SK-N-SH (cell line): ENCODE measurements around the gene CKM. TPM values are rescaled to one million over a fixed set of nuclear protein-coding genes. Genes with fewer than 3 reads are reported as not detected.

Experiments
- CTCF ChIA-PET: fragments of 300-600, 350-600 bp; formaldehyde crosslinking; extraction: SDS; loops from one replicate; lab custom pipeline; 2021; lab: Yijun Ruan, JAX
- POLR2A ChIA-PET: fragments of 350-600 bp; sonication (Branson Sonifier 250); formaldehyde crosslinking; extraction: SDS; loops from one replicate; lab custom pipeline; 2020; ENCODE audit warnings: antibody characterized with exemption, inconsistent platforms; lab: Yijun Ruan, JAX
- DNase-seq: peaks from one replicate; pipeline ENCODE4 v3.0.0; 2012
- H2AFZ ChIP-seq: fragments of 200-600 bp; sonication (generic); 2 replicates; pipeline ENCODE4 v1.8.1; 2016; ENCODE audit warnings: antibody characterized with exemption, mild to moderate bottlenecking, low read depth
- H3F3A ChIP-seq: fragments of 200-600 bp; sonication (generic); replicated peaks from 2 replicates; pipeline ENCODE3; 2016; ENCODE audit warnings: antibody characterized with exemption, mild to moderate bottlenecking; ENCODE audit not compliant: insufficient read depth
- H3K27ac ChIP-seq, 2 experiments: fragments of 200-500 bp in 1 of 2; fragments of 200-600 bp in 1 of 2; sonication (Bioruptor generic) in 1 of 2; sonication (generic), shearing (Covaris generic) in 1 of 2; 2 replicates each; pipeline versions ENCODE4 v1.5.1 to v1.6.1; 2014 to 2016; ENCODE audit warnings: low read depth in 2 of 2, inconsistent platforms in 1 of 2, low read length in 1 of 2, mild to moderate bottlenecking in 1 of 2, mixed read lengths in 1 of 2
- H3K27me3 ChIP-seq: fragments of 200-600 bp; sonication (generic), shearing (Covaris generic); 2 replicates; pipeline ENCODE4 v1.6.1; 2016; ENCODE audit warnings: mixed run types; ENCODE audit not compliant: insufficient read depth
- H3K36me3 ChIP-seq, 2 experiments: fragments of 200-500 bp in 1 of 2; fragments of 200-600 bp in 1 of 2; sonication (Bioruptor generic) in 1 of 2; sonication (generic) in 1 of 2; replicated peaks in 1 of 2; 2 replicates each; pipeline versions ENCODE3 to v1.5.1; 2014 to 2016; ENCODE audit warnings: low read length in 1 of 2, mild to moderate bottlenecking in 1 of 2; ENCODE audit not compliant: insufficient read depth in 2 of 2, control insufficient read depth in 1 of 2
- H3K4me1 ChIP-seq, 2 experiments: fragments of 200-500 bp in 1 of 2; fragments of 200-600 bp in 1 of 2; sonication (Bioruptor generic) in 1 of 2; sonication (generic), shearing (Covaris generic) in 1 of 2; 2 replicates each; pipeline versions ENCODE4 v1.5.1 to v1.6.1; 2014 to 2016; ENCODE audit warnings: low read depth in 1 of 2, low read length in 1 of 2, mixed run types in 1 of 2; ENCODE audit not compliant: insufficient read depth in 2 of 2, control insufficient read depth in 1 of 2
- H3K4me2 ChIP-seq: fragments of 200-600 bp; sonication (generic), shearing (Covaris generic); 2 replicates; pipeline ENCODE4 v1.6.1; 2017; ENCODE audit warnings: mixed run types
- H3K4me3 ChIP-seq, 2 experiments: fragments of 200-500 bp in 1 of 2; fragments of 200-600 bp in 1 of 2; sonication (Bioruptor generic) in 1 of 2; sonication (generic), shearing (Covaris generic) in 1 of 2; 2 replicates each; pipeline versions ENCODE4 v1.5.1 to v1.8.1; 2014 to 2016; ENCODE audit warnings: low read depth in 2 of 2, inconsistent platforms in 1 of 2, low read length in 1 of 2, mild to moderate bottlenecking in 1 of 2, mixed read lengths in 1 of 2, moderate library complexity in 1 of 2
- H3K79me2 ChIP-seq: fragments of 200-600 bp; sonication (generic); 2 replicates; pipeline ENCODE4 v1.8.1; 2017; ENCODE audit warnings: mild to moderate bottlenecking; ENCODE audit not compliant: insufficient read depth
- H3K9ac ChIP-seq: fragments of 200-600 bp; sonication (generic); 2 replicates; pipeline ENCODE4 v1.6.1; 2017; ENCODE audit warnings: mixed run types
- H3K9me2 ChIP-seq: fragments of 200-600 bp; sonication (generic); 2 replicates; pipeline ENCODE4 v1.6.1; 2017; ENCODE audit warnings: mixed run types
- H3K9me3 ChIP-seq: fragments of 200-600 bp; sonication (generic); 2 replicates; pipeline ENCODE4 v1.6.1; 2017; ENCODE audit warnings: mixed run types, mild to moderate bottlenecking, moderate library complexity
- H4K20me1 ChIP-seq: fragments of 200-600 bp; sonication (generic); 2 replicates; pipeline ENCODE4 v1.6.1; 2017; ENCODE audit warnings: mild to moderate bottlenecking, mixed run types; ENCODE audit not compliant: insufficient read depth
- EP300 ChIP-seq, 2 experiments: IDR thresholded peaks; 2 replicates each; pipeline versions ENCODE4 v1.4.0 to v1.6.1; 2012; ENCODE audit warnings: borderline replicate concordance in 1 of 2, low read depth in 1 of 2, low read length in 1 of 2
- EZH2phosphoT487 ChIP-seq: fragments of 200-600 bp; sonication (generic); IDR thresholded peaks from 2 replicates; pipeline ENCODE4 v1.6.1; 2017; ENCODE audit warnings: low read depth, mixed run types, mild to moderate bottlenecking, antibody characterized with exemption, moderate library complexity, borderline replicate concordance
- FOXJ3 ChIP-seq: sonication (generic); formaldehyde crosslinking; IDR thresholded peaks from 2 replicates; pipeline ENCODE4 v1.5.1; 2020; ENCODE audit warnings: mild to moderate bottlenecking, missing genetic modification reagents
- FOXM1 ChIP-seq: IDR thresholded peaks from 2 replicates; pipeline ENCODE4 v1.4.0; 2012; ENCODE audit warnings: low read depth, mild to moderate bottlenecking
- JUND ChIP-seq: IDR thresholded peaks from 2 replicates; pipeline ENCODE4 v1.4.0; 2012
- NFIC ChIP-seq: IDR thresholded peaks from 2 replicates; pipeline ENCODE4 v1.4.0; 2012; ENCODE audit warnings: borderline replicate concordance
- POLR2AphosphoS5 ChIP-seq: IDR thresholded peaks from 2 replicates; pipeline ENCODE4 v1.6.1; 2012; ENCODE audit warnings: low read depth, low read length
- RAD21 ChIP-seq: IDR thresholded peaks from 2 replicates; pipeline ENCODE4 v1.6.1; 2012; ENCODE audit warnings: mild to moderate bottlenecking, low read length
- RCOR1 ChIP-seq: fragments of 150-350 bp; IDR thresholded peaks from 2 replicates; pipeline ENCODE4 v1.6.1; 2017; ENCODE audit warnings: antibody characterized with exemption, low read length
- RXRA ChIP-seq: IDR thresholded peaks from 2 replicates; pipeline ENCODE4 v1.4.0; 2012; ENCODE audit warnings: low read depth, mild to moderate bottlenecking, borderline replicate concordance
- SIN3A ChIP-seq: IDR thresholded peaks from 2 replicates; pipeline ENCODE4 v1.6.1; 2012; ENCODE audit warnings: low read depth, mild to moderate bottlenecking, low read length, moderate library complexity, borderline replicate concordance
- YY1 ChIP-seq: IDR thresholded peaks from 2 replicates; pipeline ENCODE4 v1.4.0; 2012; ENCODE audit warnings: low read depth, mild to moderate bottlenecking
- WGBS: methylation state at CpG from one replicate; pipeline ENCODE4 v1.1.6; 2017; ENCODE audit warnings: low lambda C conversion rate; 5-methylcytosine and 5-hydroxymethylcytosine counted together
- polyA plus RNA-seq, 3 experiments: library from polyadenylated mRNA; depleted of rRNA; stranded (reverse); fragments of >200 nt; gene quantifications; 2 replicates each; pipeline ENCODE4 v1.2.3, GENCODE V29; 2012
- TF ChIP-seq, protein P1 (sequence below): fragments of 200-600 bp; sonication (generic); IDR thresholded peaks from 2 replicates; pipeline ENCODE4 v1.6.1; 2017; ENCODE audit warnings: antibody characterized with exemption, mild to moderate bottlenecking, moderate library complexity
- TF ChIP-seq, protein P2 (sequence below): fragments of 150-350 bp; IDR thresholded peaks from 2 replicates; pipeline ENCODE4 v1.6.1; 2016; ENCODE audit warnings: mild to moderate bottlenecking, low read depth, low read length
- TF ChIP-seq, protein P3 (sequence below): IDR thresholded peaks from 2 replicates; pipeline ENCODE4 v1.4.0; 2012; ENCODE audit warnings: low read depth, borderline replicate concordance

Gene CKM
- polyA plus RNA-seq, 1 of the 3 experiments (the other 2 are of a cell fraction) = 0.05 TPM

DNA sequence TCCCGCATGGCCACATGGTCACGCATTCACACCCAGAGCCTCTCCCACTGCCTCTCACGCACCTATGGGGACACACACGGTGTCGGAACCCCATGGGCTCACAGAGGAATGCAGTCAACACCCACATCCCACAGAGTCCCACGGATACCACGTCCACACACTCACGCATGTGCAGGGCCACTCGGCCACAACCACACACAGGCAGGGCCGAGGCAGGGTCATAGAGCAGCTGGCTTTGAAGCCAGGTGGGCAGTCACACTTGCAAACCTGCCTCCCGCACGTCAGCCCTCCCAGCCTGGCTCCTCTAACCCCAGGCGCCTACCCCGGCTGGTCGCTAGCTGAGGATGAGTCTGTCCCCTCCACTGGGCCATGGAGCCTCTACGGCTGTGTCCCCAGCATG is 39.6 kb upstream of the CKM start:
- peaks cover 16% of the 10 kb centered on the region for H3K79me2 ChIP-seq
- DNase-seq = no peak
- H2AFZ ChIP-seq = no peak overlapping the region
- no peak overlapping the region for H3K27ac ChIP-seq
- H3K9me3 ChIP-seq = no peaks in the 10 kb centered on the region
- H3F3A ChIP-seq = no peaks in the 10 kb centered on the region
- H3K27me3 ChIP-seq = no peaks in the 10 kb centered on the region
- CTCF ChIA-PET = interaction anchor here (1.5 kb wide), 1 partner anchor 23 kb away, joined by 3 read pairs; no protein-coding TSS in a partner anchor
- H4K20me1 ChIP-seq = no peaks in the 10 kb centered on the region
- H3K4me1 ChIP-seq = no peaks in the 10 kb centered on the region
- 92% methylated on average over 14 of the region's 16 CpGs for WGBS
- no peak overlapping the region for H3K9ac ChIP-seq
- no peaks in the 10 kb centered on the region for H3K9me2 ChIP-seq
- H3K36me3 ChIP-seq = peaks cover 8 to 30% of the 10 kb centered on the region in 2 experiments
- TF ChIP-seq, protein P1, sequence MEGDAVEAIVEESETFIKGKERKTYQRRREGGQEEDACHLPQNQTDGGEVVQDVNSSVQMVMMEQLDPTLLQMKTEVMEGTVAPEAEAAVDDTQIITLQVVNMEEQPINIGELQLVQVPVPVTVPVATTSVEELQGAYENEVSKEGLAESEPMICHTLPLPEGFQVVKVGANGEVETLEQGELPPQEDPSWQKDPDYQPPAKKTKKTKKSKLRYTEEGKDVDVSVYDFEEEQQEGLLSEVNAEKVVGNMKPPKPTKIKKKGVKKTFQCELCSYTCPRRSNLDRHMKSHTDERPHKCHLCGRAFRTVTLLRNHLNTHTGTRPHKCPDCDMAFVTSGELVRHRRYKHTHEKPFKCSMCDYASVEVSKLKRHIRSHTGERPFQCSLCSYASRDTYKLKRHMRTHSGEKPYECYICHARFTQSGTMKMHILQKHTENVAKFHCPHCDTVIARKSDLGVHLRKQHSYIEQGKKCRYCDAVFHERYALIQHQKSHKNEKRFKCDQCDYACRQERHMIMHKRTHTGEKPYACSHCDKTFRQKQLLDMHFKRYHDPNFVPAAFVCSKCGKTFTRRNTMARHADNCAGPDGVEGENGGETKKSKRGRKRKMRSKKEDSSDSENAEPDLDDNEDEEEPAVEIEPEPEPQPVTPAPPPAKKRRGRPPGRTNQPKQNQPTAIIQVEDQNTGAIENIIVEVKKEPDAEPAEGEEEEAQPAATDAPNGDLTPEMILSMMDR = no peak
- TF ChIP-seq, protein P2, sequence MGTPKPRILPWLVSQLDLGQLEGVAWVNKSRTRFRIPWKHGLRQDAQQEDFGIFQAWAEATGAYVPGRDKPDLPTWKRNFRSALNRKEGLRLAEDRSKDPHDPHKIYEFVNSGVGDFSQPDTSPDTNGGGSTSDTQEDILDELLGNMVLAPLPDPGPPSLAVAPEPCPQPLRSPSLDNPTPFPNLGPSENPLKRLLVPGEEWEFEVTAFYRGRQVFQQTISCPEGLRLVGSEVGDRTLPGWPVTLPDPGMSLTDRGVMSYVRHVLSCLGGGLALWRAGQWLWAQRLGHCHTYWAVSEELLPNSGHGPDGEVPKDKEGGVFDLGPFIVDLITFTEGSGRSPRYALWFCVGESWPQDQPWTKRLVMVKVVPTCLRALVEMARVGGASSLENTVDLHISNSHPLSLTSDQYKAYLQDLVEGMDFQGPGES = no peak
- TF ChIP-seq NFIC (no peak), SIN3A (no peak), YY1 (no peak), POLR2AphosphoS5 (no peak)
- H3K4me3 ChIP-seq = no peak overlapping the region
- POLR2A ChIA-PET = interaction anchor here (1.4 kb wide), 1 partner anchor 10 kb away, joined by 3 read pairs; no protein-coding TSS in a partner anchor
- H3K4me2 ChIP-seq = no peak overlapping the region

- no peaks in the 10 kb centered on the region for H3K4me1 ChIP-seq
- CTCF ChIA-PET = interaction anchor here (1.5 kb wide), 1 partner anchor 23 kb away, joined by 3 read pairs; no protein-coding TSS in a partner anchor
Measured at GRCh38 chr19:45361608-45362007, 38.9 kb upstream of the CKM start.

More at GRCh38 chr19:45361608-45362007, 38.9 kb upstream of the CKM start:
- peaks cover 7 to 32% of the 10 kb centered on the region in 2 experiments for H3K36me3 ChIP-seq
- no peaks in the 10 kb centered on the region for H3K27me3 ChIP-seq
- no peak overlapping the region for H3K9ac ChIP-seq
- no peaks in the 10 kb centered on the region for H3K9me2 ChIP-seq
- H4K20me1 ChIP-seq = no peaks in the 10 kb centered on the region
- no peak for TF ChIP-seq EZH2phosphoT487
- no peak for TF ChIP-seq RXRA
- TF ChIP-seq EP300 (IDR thresholded peaks at IDR 0.05; ENCODE audit: borderline replicate concordance in 1 of 2, low read depth in 1 of 2, low read length in 1 of 2) = no peak
- no peak for TF ChIP-seq SIN3A
- TF ChIP-seq POLR2AphosphoS5 = no peak
- TF ChIP-seq, protein P2 = no peak
- TF ChIP-seq FOXJ3 (CRISPR knock-in tag) = no peak
- TF ChIP-seq FOXM1 = no peak
- TF ChIP-seq JUND = no peak
- TF ChIP-seq, protein P3, sequence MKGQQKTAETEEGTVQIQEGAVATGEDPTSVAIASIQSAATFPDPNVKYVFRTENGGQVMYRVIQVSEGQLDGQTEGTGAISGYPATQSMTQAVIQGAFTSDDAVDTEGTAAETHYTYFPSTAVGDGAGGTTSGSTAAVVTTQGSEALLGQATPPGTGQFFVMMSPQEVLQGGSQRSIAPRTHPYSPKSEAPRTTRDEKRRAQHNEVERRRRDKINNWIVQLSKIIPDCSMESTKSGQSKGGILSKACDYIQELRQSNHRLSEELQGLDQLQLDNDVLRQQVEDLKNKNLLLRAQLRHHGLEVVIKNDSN = no peak
- no peak for TF ChIP-seq RCOR1
- TF ChIP-seq RAD21 = no peak
- POLR2A ChIA-PET = interaction anchor here (1.4 kb wide), 1 partner anchor 9 kb away, joined by 3 read pairs; no protein-coding TSS in a partner anchor
- H3K4me2 ChIP-seq = no peak overlapping the region
- peaks cover 11% of the 10 kb centered on the region for H3K79me2 ChIP-seq
- no peaks in the 10 kb centered on the region for H3F3A ChIP-seq
- no peak overlapping the region for H3K4me3 ChIP-seq
- H2AFZ ChIP-seq = no peak overlapping the region
- no peak overlapping the region for H3K27ac ChIP-seq
- H3K9me3 ChIP-seq = no peaks in the 10 kb centered on the region
- DNase-seq = no peak
- 98% methylated on average over 14 of the region's 14 CpGs for WGBS
